IMR-90 (cell line): ENCODE data around the gene TRPM3. TPM values are rescaled to one million over a fixed set of nuclear protein-coding genes. Genes with fewer than 3 reads are reported as not detected.

Experiments
- ATAC-seq: fragments of 200-7000 bp; cut with Tn5 transposase; 2 replicates; pipeline ENCODE4 v1.9.1; 2020; ENCODE audit warnings: low read depth, mild to moderate bottlenecking, moderate library complexity
- BruUV-seq: library from RNA; stranded (reverse); fragments of 400-500 nt; replicated peaks from 2 replicates; lab custom pipeline; 2021; lab: Mats Ljungman, UMichigan
- CTCF ChIA-PET: fragments of 300-600 bp; formaldehyde crosslinking; extraction: SDS; loops from one replicate; lab custom pipeline; 2021; ENCODE audit warnings: antibody characterized with exemption; lab: Yijun Ruan, JAX
- POLR2A ChIA-PET: fragments of 300-600 bp; sonication (Branson Sonifier 250); formaldehyde crosslinking; loops from one replicate; lab custom pipeline; 2022; ENCODE audit warnings: antibody characterized with exemption; ENCODE audit not compliant: unreplicated experiment; lab: Charles Lee
- DNase-seq: peaks from one replicate; pipeline ENCODE4 v3.0.0; 2013
- H2AFZ ChIP-seq: replicated peaks from 2 replicates; pipeline ENCODE3; 2013; ENCODE audit warnings: low read length, mild to moderate bottlenecking; ENCODE audit not compliant: poor library complexity
- H2AK5ac ChIP-seq: 2 replicates; pipeline ENCODE4 v1.6.1; 2013; ENCODE audit warnings: low read depth, low read length, inconsistent platforms
- H2AK9ac ChIP-seq: replicated peaks from 2 replicates; pipeline ENCODE3; 2013; ENCODE audit warnings: mild to moderate bottlenecking, low read depth, low read length, moderate library complexity; ENCODE audit not compliant: poor library complexity
- H2BK120ac ChIP-seq: 2 replicates; pipeline ENCODE4 v1.6.1; 2013; ENCODE audit warnings: low read depth, low read length, inconsistent platforms
- H2BK15ac ChIP-seq: 3 replicates; pipeline ENCODE4 v1.6.1; 2013; ENCODE audit warnings: low read depth, low read length, inconsistent platforms
- H2BK20ac ChIP-seq: 2 replicates; pipeline ENCODE4 v1.6.1; 2013; ENCODE audit warnings: low read depth, mild to moderate bottlenecking, inconsistent platforms, low read length, moderate library complexity
- H2BK5ac ChIP-seq: 2 replicates; pipeline ENCODE4 v1.6.1; 2013; ENCODE audit warnings: mild to moderate bottlenecking, low read depth, low read length, inconsistent platforms; ENCODE audit not compliant: poor library complexity, severe bottlenecking
- H3K14ac ChIP-seq: replicated peaks from 2 replicates; pipeline ENCODE4 v1.6.1; 2013; ENCODE audit warnings: low read depth, low read length, inconsistent platforms
- H3K18ac ChIP-seq: 2 replicates; pipeline ENCODE4 v1.6.1; 2013; ENCODE audit warnings: low read depth, low read length, control low read depth
- H3K23ac ChIP-seq: 2 replicates; pipeline ENCODE4 v1.6.1; 2013; ENCODE audit warnings: low read depth, low read length, inconsistent platforms
- H3K27ac ChIP-seq: 2 replicates; pipeline ENCODE4 v1.5.1; 2013; ENCODE audit warnings: mild to moderate bottlenecking, control low read depth, low read length; ENCODE audit not compliant: insufficient read depth
- H3K27me3 ChIP-seq: 2 replicates; pipeline ENCODE4 v1.6.1; 2013; ENCODE audit warnings: low read length; ENCODE audit not compliant: control insufficient read depth, insufficient read depth
- H3K36me3 ChIP-seq: 2 replicates; pipeline ENCODE4 v1.6.1; 2013; ENCODE audit warnings: low read length, mixed read lengths; ENCODE audit not compliant: control insufficient read depth, insufficient read depth
- H3K4ac ChIP-seq: 2 replicates; pipeline ENCODE4 v1.6.1; 2013; ENCODE audit warnings: low read depth, low read length, inconsistent platforms
- H3K4me1 ChIP-seq: 2 replicates; pipeline ENCODE4 v1.6.1; 2013; ENCODE audit warnings: low read length, mixed read lengths; ENCODE audit not compliant: control insufficient read depth, insufficient read depth
- H3K4me2 ChIP-seq: 2 replicates; pipeline ENCODE4 v1.6.1; 2013; ENCODE audit warnings: low read depth, mild to moderate bottlenecking, control low read depth, low read length, moderate library complexity
- H3K4me3 ChIP-seq: 2 replicates; pipeline ENCODE4 v1.5.1; 2013; ENCODE audit warnings: low read depth, mild to moderate bottlenecking, control low read depth, low read length, moderate library complexity; ENCODE audit not compliant: insufficient read depth
- H3K56ac ChIP-seq: 2 replicates; pipeline ENCODE4 v1.6.1; 2013; ENCODE audit warnings: low read length, inconsistent platforms; ENCODE audit not compliant: insufficient read depth; ENCODE audit errors: extremely low read depth
- H3K79me1 ChIP-seq, 2 experiments: 2 replicates each; pipeline ENCODE4 v1.6.1; 2013; ENCODE audit warnings: low read length in 2 of 2, inconsistent platforms in 1 of 2, low read depth in 1 of 2
- H3K9ac ChIP-seq: 2 replicates; pipeline ENCODE4 v1.6.1; 2013; ENCODE audit warnings: low read depth, low read length, control low read depth
- H3K9me1 ChIP-seq: 2 replicates; pipeline ENCODE4 v1.6.1; 2013; ENCODE audit warnings: low read length, inconsistent platforms; ENCODE audit not compliant: insufficient read depth
- H3K9me3 ChIP-seq: 2 replicates; pipeline ENCODE4 v1.6.1; 2013; ENCODE audit warnings: low read length; ENCODE audit not compliant: control insufficient read depth, insufficient read depth
- H4K20me1 ChIP-seq: 2 replicates; pipeline ENCODE4 v1.6.1; 2013; ENCODE audit warnings: low read length, inconsistent platforms; ENCODE audit not compliant: insufficient read depth
- H4K5ac ChIP-seq: 2 replicates; pipeline ENCODE4 v1.6.1; 2013; ENCODE audit warnings: mild to moderate bottlenecking, low read depth, low read length, control low read depth
- H4K8ac ChIP-seq, 2 experiments: 2 replicates each; pipeline ENCODE4 v1.6.1; 2013; ENCODE audit warnings: low read depth in 2 of 2, low read length in 2 of 2, control low read depth in 1 of 2, inconsistent platforms in 1 of 2
- H4K91ac ChIP-seq: 2 replicates; pipeline ENCODE4 v1.6.1; 2013; ENCODE audit warnings: low read depth, low read length, inconsistent platforms; ENCODE audit not compliant: insufficient read depth
- BHLHE40 ChIP-seq: fragments of 150-350 bp; IDR thresholded peaks from 2 replicates; pipeline ENCODE4 v1.6.1; 2016; ENCODE audit warnings: mild to moderate bottlenecking, low read depth, low read length
- CEBPB ChIP-seq: IDR thresholded peaks from 2 replicates; pipeline ENCODE4 v1.6.1; 2012; ENCODE audit warnings: low read depth, low read length, improper control_type of control experiment
- CHD1 ChIP-seq: IDR thresholded peaks from 2 replicates; pipeline ENCODE4 v1.6.1; 2012; ENCODE audit warnings: low read depth, low read length, improper control_type of control experiment
- ELK1 ChIP-seq: fragments of 150-350 bp; IDR thresholded peaks from 2 replicates; pipeline ENCODE4 v1.6.1; 2016; ENCODE audit warnings: low read depth, mild to moderate bottlenecking, low read length, moderate library complexity, borderline replicate concordance
- FOS ChIP-seq: fragments of 150-350 bp; IDR thresholded peaks from 2 replicates; pipeline ENCODE4 v1.6.1; 2016; ENCODE audit warnings: low read depth, low read length
- MAFK ChIP-seq: IDR thresholded peaks from 2 replicates; pipeline ENCODE4 v1.6.1; 2012; ENCODE audit warnings: low read depth, low read length, improper control_type of control experiment
- MAZ ChIP-seq: IDR thresholded peaks from 2 replicates; pipeline ENCODE4 v1.6.1; 2012; ENCODE audit warnings: low read depth, mild to moderate bottlenecking, low read length, improper control_type of control experiment, moderate library complexity, borderline replicate concordance
- MXI1 ChIP-seq: IDR thresholded peaks from 2 replicates; pipeline ENCODE4 v1.6.1; 2012; ENCODE audit warnings: low read depth, mild to moderate bottlenecking, low read length, moderate library complexity, borderline replicate concordance
- NFE2L2 ChIP-seq: fragments of 150-350 bp; IDR thresholded peaks from 2 replicates; pipeline ENCODE4 v1.6.1; 2016; ENCODE audit warnings: low read depth, mild to moderate bottlenecking, low read length
- POLR2A ChIP-seq: IDR thresholded peaks from 2 replicates; pipeline ENCODE4 v1.6.1; 2012; ENCODE audit warnings: mild to moderate bottlenecking, low read depth, low read length
- RAD21 ChIP-seq: IDR thresholded peaks from 2 replicates; pipeline ENCODE4 v1.6.1; 2012; ENCODE audit warnings: low read length, improper control_type of control experiment
- RCOR1 ChIP-seq: IDR thresholded peaks from 2 replicates; pipeline ENCODE4 v1.6.1; 2012; ENCODE audit warnings: mild to moderate bottlenecking, low read length, improper control_type of control experiment; ENCODE audit not compliant: insufficient replicate concordance
- RFX5 ChIP-seq: IDR thresholded peaks from 2 replicates; pipeline ENCODE4 v1.8.0; 2012; ENCODE audit warnings: low read depth, mild to moderate bottlenecking, low read length, moderate library complexity
- SMC3 ChIP-seq: fragments of 150-350 bp; IDR thresholded peaks from 2 replicates; pipeline ENCODE4 v1.6.1; 2016; ENCODE audit warnings: low read depth, mild to moderate bottlenecking, antibody characterized with exemption, low read length, moderate library complexity
- WGBS, 2 experiments: methylation state at CpG; one replicate each; pipeline versions ENCODE4 v1.1.5 to v1.1.7; 2013; ENCODE audit warnings: missing lambda C conversion rate in 2 of 2; ENCODE audit not compliant: insufficient read length in 1 of 2; ENCODE audit errors: extremely low coverage in 2 of 2; 5-methylcytosine and 5-hydroxymethylcytosine counted together
- dilution Hi-C: fragments of 300-500 bp; cut with HindIII; formaldehyde crosslinking; loops from one replicate; pipeline ENCODE4 v1.14.3; 2018; ENCODE audit warnings: low sequenced_read_pairs; ENCODE audit not compliant: unreplicated experiment
- in situ Hi-C: fragments of 300-500 bp; cut with MboI; formaldehyde crosslinking; loops from 3 replicates; pipeline ENCODE4 v1.14.3; 2019; ENCODE audit warnings: low sequenced_read_pairs, inconsistent platforms, mixed read lengths
- intact Hi-C: fragments of 100-400 bp; cut with micrococcal nuclease; formaldehyde crosslinking; loops from 2 replicates; pipeline ENCODE4 v1.10.0; 2022
- polyA plus RNA-seq, 3 experiments: library from polyadenylated mRNA; depleted of rRNA; stranded (reverse); fragments of >200 nt; gene quantifications; 2 replicates each; pipeline ENCODE4 v1.2.3, GENCODE V29; 2012; ENCODE audit warnings: low replicate concordance in 1 of 3
- total RNA-seq: library from RNA; depleted of rRNA; stranded (reverse); fragments of >200 nt; gene quantifications from 2 replicates; pipeline ENCODE4 v1.2.3, GENCODE V29; 2012
- TF ChIP-seq, protein P1 (sequence below): fragments of 150-350 bp; IDR thresholded peaks from 2 replicates; pipeline ENCODE4 v1.6.1; 2017; ENCODE audit warnings: mild to moderate bottlenecking, antibody characterized with exemption, low read length, low read depth
- TF ChIP-seq, protein P2 (sequence below): conservative IDR thresholded peaks from 2 replicates; pipeline ENCODE4 v1.5.1; 2012; ENCODE audit warnings: mild to moderate bottlenecking, low read depth, low read length, improper control_type of control experiment

TRPM3 gene
- total and polyA plus RNA-seq, 2 of the 4 experiments (the other 2 are of a cell fraction) = not detected

DNA sequence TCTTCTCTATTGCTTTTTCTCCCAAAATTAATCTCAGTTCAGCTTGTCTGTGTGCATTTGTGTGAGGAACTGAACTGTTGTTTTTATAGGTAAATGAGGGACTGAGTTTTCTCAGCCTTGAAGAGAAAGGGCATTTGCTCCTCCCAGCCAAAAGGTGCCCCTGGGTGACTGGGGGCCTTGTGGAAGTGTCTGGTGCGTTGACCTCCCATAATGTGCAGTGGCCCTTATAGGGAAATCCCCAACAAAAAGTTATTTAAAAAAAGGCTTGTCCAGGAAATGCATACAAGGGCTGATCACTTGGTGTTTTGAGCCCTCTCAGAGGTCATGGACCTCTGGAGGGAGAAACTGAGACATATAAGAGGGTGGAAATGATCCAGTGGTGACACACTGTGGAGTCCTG, 467.3 kb downstream of the TRPM3 start:
- Histone ChIP-seq H3K4me1 (no peaks in the 10 kb centered on the region), H3K79me1 (no peaks in the 10 kb centered on the region), H2AK9ac (no peak overlapping the region), H3K27me3 (no peaks in the 10 kb centered on the region; the same call in 1 of the 2 replicates), H2AK5ac (no peak overlapping the region), H4K5ac (no peak overlapping the region), H3K18ac (no peak overlapping the region), H3K9me1 (no peaks in the 10 kb centered on the region), H3K36me3 (no peaks in the 10 kb centered on the region), H2BK5ac (no peak overlapping the region), H2BK20ac (no peak overlapping the region), H2BK15ac (no peak overlapping the region), H3K56ac (no peak overlapping the region), H3K27ac (no peak overlapping the region), H3K9me3 (no peaks in the 10 kb centered on the region), H3K23ac (no peak overlapping the region), H4K8ac (no peak overlapping the region), H4K91ac (no peak overlapping the region), H3K14ac (no peak overlapping the region), H2AFZ (no peak overlapping the region), H3K9ac (no peak overlapping the region), H3K4ac (no peak overlapping the region), H4K20me1 (no peaks in the 10 kb centered on the region), H3K4me2 (no peak overlapping the region), H2BK120ac (no peak overlapping the region), H3K4me3 (no peak overlapping the region)
- dilution Hi-C loops = no loop called here
- in situ Hi-C loops = no loop called here
- ChIA-PET POLR2A (no interaction called here), CTCF (interaction anchor here (0.6 kb wide), 1 partner anchor 14 kb away, joined by 4 read pairs; no protein-coding TSS in a partner anchor)
- BruUV-seq = no TSS peak
- no CpG with 5 or more reads among the region's 1 CpG for WGBS, 2 experiments
- intact Hi-C loops = no loop called here
- DNase-seq (no peak), ATAC-seq (no peak)
- TF ChIP-seq POLR2A (no peak), MXI1 (no peak), RCOR1 (no peak), MAZ (no peak), BHLHE40 (no peak), CEBPB (no peak), SMC3 (no peak), FOS (no peak), RAD21 (no peak), CHD1 (no peak), MAFK (no peak), NFE2L2 (no peak), RFX5 (no peak), ELK1 (no peak)
- TF ChIP-seq, protein P1, sequence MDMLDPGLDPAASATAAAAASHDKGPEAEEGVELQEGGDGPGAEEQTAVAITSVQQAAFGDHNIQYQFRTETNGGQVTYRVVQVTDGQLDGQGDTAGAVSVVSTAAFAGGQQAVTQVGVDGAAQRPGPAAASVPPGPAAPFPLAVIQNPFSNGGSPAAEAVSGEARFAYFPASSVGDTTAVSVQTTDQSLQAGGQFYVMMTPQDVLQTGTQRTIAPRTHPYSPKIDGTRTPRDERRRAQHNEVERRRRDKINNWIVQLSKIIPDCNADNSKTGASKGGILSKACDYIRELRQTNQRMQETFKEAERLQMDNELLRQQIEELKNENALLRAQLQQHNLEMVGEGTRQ = no peak
- TF ChIP-seq, protein P2, sequence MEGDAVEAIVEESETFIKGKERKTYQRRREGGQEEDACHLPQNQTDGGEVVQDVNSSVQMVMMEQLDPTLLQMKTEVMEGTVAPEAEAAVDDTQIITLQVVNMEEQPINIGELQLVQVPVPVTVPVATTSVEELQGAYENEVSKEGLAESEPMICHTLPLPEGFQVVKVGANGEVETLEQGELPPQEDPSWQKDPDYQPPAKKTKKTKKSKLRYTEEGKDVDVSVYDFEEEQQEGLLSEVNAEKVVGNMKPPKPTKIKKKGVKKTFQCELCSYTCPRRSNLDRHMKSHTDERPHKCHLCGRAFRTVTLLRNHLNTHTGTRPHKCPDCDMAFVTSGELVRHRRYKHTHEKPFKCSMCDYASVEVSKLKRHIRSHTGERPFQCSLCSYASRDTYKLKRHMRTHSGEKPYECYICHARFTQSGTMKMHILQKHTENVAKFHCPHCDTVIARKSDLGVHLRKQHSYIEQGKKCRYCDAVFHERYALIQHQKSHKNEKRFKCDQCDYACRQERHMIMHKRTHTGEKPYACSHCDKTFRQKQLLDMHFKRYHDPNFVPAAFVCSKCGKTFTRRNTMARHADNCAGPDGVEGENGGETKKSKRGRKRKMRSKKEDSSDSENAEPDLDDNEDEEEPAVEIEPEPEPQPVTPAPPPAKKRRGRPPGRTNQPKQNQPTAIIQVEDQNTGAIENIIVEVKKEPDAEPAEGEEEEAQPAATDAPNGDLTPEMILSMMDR = no peak
